Lung (tissue), 12 donors: Measurements from ENCODE around the gene ALDH1B1. TPM values are rescaled to one million over a fixed set of nuclear protein-coding genes. Genes with fewer than 3 reads are reported as not detected.

Experiments used
- ATAC-seq: fragments of 200-7000 bp; cut with Tn5 transposase; one replicate; pipeline ENCODE4 v1.9.1; 2020; ENCODE audit warnings: moderate number of reproducible peaks; ENCODE audit not compliant: insufficient read depth, low FRiP score
- DNase-seq, 3 donors: peaks; one replicate each; pipeline ENCODE4 v3.0.0-alpha.2; 2013 to 2017
- H3K27ac ChIP-seq, 2 donors: one replicate each; pipeline ENCODE4 v1.5.1; 2013; ENCODE audit warnings: mild to moderate bottlenecking in 2 of 2, moderate library complexity in 2 of 2, control low read depth in 1 of 2, inconsistent platforms in 1 of 2, low read depth in 1 of 2, low read length in 1 of 2
- H3K27me3 ChIP-seq, 3 donors: one replicate each; pipeline ENCODE4 v1.5.1; 2013; ENCODE audit warnings: low read length in 2 of 3; ENCODE audit not compliant: control insufficient read depth in 3 of 3, insufficient read depth in 3 of 3
- H3K36me3 ChIP-seq, 4 donors: one replicate each; pipeline ENCODE4 v1.5.1; 2013; ENCODE audit warnings: low read length in 4 of 4, mild to moderate bottlenecking in 1 of 4, moderate library complexity in 1 of 4; ENCODE audit not compliant: control insufficient read depth in 4 of 4, insufficient read depth in 4 of 4
- H3K4me1 ChIP-seq, 5 donors: one replicate each; pipeline ENCODE4 v1.5.1; 2013; ENCODE audit warnings: low read length in 5 of 5, mild to moderate bottlenecking in 2 of 5, moderate library complexity in 1 of 5; ENCODE audit not compliant: control insufficient read depth in 5 of 5, insufficient read depth in 5 of 5
- H3K4me3 ChIP-seq: one replicate; pipeline ENCODE4 v1.5.1; 2013; ENCODE audit warnings: mild to moderate bottlenecking, control low read depth, moderate library complexity
- H3K9ac ChIP-seq, 2 donors: one replicate each; pipeline ENCODE4 v1.5.1; 2013; ENCODE audit warnings: low read length in 2 of 2, control low read depth in 1 of 2; ENCODE audit not compliant: insufficient read depth in 1 of 2
- H3K9me3 ChIP-seq, 4 donors: one replicate each; pipeline ENCODE4 v1.5.1; 2013; ENCODE audit warnings: low read length in 3 of 4, mild to moderate bottlenecking in 1 of 4, moderate library complexity in 1 of 4; ENCODE audit not compliant: control insufficient read depth in 4 of 4, insufficient read depth in 3 of 4
- WGBS, 2 donors: extraction: QIAGEN DNeasy Blood & Tissue Kit; methylation state at CpG; one replicate each; pipeline ENCODE4 v1.1.7; 2013; 5-methylcytosine and 5-hydroxymethylcytosine counted together
- polyA plus RNA-seq, 2 donors: library from polyadenylated mRNA; stranded (reverse); fragments of 200-250 nt; gene quantifications; one replicate each; pipeline ENCODE4 v1.2.1, GENCODE V29; 2013
- total RNA-seq, 2 donors: library from RNA; depleted of rRNA in 1 of 2; stranded (reverse); fragments of >200 nt in 1 of 2; gene quantifications; one replicate each; pipeline ENCODE4 v1.2.1, GENCODE V29; 2014 to 2021
- TF ChIP-seq, protein P1 (sequence below): IDR thresholded peaks from 2 replicates; pipeline ENCODE4 v1.5.1; 2012; ENCODE audit warnings: mild to moderate bottlenecking; ENCODE audit errors: control extremely low read depth, extremely low read depth
- donor health status: control.
- donor health status: control.
- donor health status: Bipolar disorder and iron deficiency.
- donor health status: healthy.
- donor health status: DM: yes; HTN: yes; CAD: no.

ALDH1B1 gene
- total and polyA plus RNA-seq, 4 donors, result 6.4 to 21.1 (median 12.0) TPM

DNA sequence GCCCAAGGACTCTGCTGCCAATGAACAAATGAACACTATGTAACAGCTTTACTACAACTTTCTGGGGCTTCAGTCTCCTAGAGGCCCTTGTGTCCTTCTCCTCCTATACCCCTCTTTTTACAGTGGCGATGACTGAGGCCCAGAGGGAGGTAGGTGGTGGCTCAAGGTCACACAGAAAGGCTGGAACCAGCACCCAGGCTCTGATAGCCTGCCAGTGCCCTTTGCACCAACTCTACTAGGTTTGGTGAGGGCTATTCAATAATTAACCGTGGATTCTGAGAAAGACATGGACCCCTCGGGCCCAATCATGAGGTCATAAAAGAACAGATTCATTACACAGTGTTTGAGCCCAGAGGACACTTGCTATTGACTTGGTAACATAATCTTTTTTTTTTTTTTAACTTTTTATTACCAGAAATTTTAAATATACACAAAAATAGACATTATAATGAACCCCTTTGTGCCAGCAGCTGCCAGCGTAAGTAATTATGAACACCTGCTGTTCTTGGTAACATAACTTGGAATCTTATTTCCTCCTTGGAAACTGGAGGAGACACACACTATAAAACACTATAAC is 6.1 kb upstream of the ALDH1B1 start:
- Histone ChIP-seq H3K27me3 (no peaks in the 10 kb centered on the region), H3K9me3 (peaks cover 0 to 5% (median 0%) of the 10 kb centered on the region in 4 donors), H3K36me3 (no peaks in the 10 kb centered on the region), H3K4me1 (peaks cover 0 to 7% (median 0%) of the 10 kb centered on the region in 5 donors), H3K9ac (no peak overlapping the region), H3K4me3 (no peak overlapping the region), H3K27ac (no peak overlapping the region)
- TF ChIP-seq, protein P1, sequence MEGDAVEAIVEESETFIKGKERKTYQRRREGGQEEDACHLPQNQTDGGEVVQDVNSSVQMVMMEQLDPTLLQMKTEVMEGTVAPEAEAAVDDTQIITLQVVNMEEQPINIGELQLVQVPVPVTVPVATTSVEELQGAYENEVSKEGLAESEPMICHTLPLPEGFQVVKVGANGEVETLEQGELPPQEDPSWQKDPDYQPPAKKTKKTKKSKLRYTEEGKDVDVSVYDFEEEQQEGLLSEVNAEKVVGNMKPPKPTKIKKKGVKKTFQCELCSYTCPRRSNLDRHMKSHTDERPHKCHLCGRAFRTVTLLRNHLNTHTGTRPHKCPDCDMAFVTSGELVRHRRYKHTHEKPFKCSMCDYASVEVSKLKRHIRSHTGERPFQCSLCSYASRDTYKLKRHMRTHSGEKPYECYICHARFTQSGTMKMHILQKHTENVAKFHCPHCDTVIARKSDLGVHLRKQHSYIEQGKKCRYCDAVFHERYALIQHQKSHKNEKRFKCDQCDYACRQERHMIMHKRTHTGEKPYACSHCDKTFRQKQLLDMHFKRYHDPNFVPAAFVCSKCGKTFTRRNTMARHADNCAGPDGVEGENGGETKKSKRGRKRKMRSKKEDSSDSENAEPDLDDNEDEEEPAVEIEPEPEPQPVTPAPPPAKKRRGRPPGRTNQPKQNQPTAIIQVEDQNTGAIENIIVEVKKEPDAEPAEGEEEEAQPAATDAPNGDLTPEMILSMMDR, result no peak
- 89 to 92% methylated on average over 4 of the region's 4 CpGs for WGBS, 2 donors
- ATAC-seq (no peak), DNase-seq (no peak)

DNA sequence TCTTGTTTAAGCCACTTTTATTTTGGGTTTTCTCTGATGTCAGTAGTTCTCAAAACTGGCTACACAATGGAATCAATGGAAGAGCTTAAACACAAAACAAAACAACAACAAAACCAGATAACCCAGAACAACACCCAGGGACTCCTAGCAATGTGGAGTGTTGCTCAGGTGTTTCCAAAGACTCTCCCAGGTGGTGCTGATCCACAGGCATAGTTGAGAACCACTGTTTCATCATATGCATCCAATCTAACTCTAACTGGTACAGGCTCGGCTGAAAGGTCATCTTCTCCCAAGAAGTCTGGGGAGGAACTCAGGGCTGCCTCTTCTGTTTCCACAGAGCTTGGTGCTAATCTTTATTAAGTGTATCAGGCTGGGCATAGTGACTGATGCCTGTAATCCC is 5.4 kb upstream of the ALDH1B1 start:
- no peak for ATAC-seq
- Histone ChIP-seq H3K27ac (no peak overlapping the region), H3K27me3 (no peaks in the 10 kb centered on the region), H3K36me3 (no peaks in the 10 kb centered on the region), H3K4me1 (peaks cover 0 to 7% (median 2%) of the 10 kb centered on the region in 5 donors), H3K9ac (no peak overlapping the region), H3K4me3 (no peak overlapping the region), H3K9me3 (peaks cover 0 to 5% (median 0%) of the 10 kb centered on the region in 4 donors)
- TF ChIP-seq, protein P1, result no peak
- WGBS, 2 donors, result 41 to 96% methylated on average over 1 of the region's 1 CpG
- no peak for DNase-seq

DNA sequence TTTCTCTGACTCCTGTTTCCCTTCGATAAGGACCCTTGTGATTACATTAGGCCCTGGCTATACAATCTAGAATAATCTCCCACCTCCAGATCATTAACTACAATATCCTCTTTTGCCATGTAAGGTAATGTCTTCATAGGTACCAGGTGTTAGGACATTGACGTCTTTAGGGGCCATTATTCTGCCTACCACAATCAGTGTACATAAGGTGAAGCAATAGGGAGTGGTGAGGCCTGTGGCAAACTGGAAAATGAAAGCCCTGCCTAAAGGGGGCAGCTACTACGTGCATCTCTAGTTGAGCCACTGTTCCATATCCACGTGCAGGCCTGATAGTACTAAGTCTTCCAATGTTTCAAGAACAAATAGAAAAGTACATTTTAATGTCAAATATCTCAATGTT is 4.8 kb upstream of the ALDH1B1 start:
- Histone ChIP-seq H3K4me1 (peaks cover 0 to 7% (median 2%) of the 10 kb centered on the region in 5 donors), H3K36me3 (no peaks in the 10 kb centered on the region), H3K27ac (no peak overlapping the region), H3K9me3 (peaks cover 0 to 5% (median 0%) of the 10 kb centered on the region in 4 donors), H3K9ac (no peak overlapping the region), H3K4me3 (no peak overlapping the region), H3K27me3 (no peaks in the 10 kb centered on the region)
- DNase-seq, result no peak
- ATAC-seq, result no peak
- WGBS, 2 donors, result 92 to 93% methylated on average over 4 of the region's 4 CpGs
- TF ChIP-seq, protein P1, result no peak
